Heart left ventricle (tissue), 16 donors: ENCODE results near the gene WNK2. TPM values are rescaled to one million over a fixed set of nuclear protein-coding genes. Genes with fewer than 3 reads are reported as not detected.
A peak's percentile ranks its signal among the peaks of the same experiment; 100 is the strongest.

Experiments used
- ATAC-seq, 4 donors: fragments of 200-7000 bp; cut with Tn5 transposase; one replicate each; pipeline ENCODE4 v1.9.1; 2020 to 2022; ENCODE audit warnings: moderate library complexity in 4 of 4, mild to moderate bottlenecking in 3 of 4, moderate number of reproducible peaks in 1 of 4
- DNase-seq, 5 donors: peaks; one replicate each; pipeline ENCODE4 v3.0.0-alpha.2; 2020
- H3K27ac ChIP-seq, 12 donors: fragments of 200-600 bp; sonication (generic) in 4 of 12; one replicate each; pipeline versions ENCODE4 v1.5.0 to v1.8.0; 2016 to 2022; ENCODE audit warnings: mild to moderate bottlenecking in 2 of 12
- H3K27me3 ChIP-seq, 9 donors: fragments of 200-600 bp; sonication (generic) in 2 of 9; one replicate each; pipeline versions ENCODE4 v1.5.1 to v1.8.0; 2016 to 2022; ENCODE audit warnings: mild to moderate bottlenecking in 3 of 9
- H3K36me3 ChIP-seq, 9 donors: fragments of 200-600 bp; sonication (generic) in 2 of 9; one replicate each; pipeline versions ENCODE4 v1.5.0 to v1.8.0; 2018 to 2022; ENCODE audit warnings: mild to moderate bottlenecking in 2 of 9
- H3K4me1 ChIP-seq, 12 donors: fragments of 200-600 bp; sonication (generic) in 4 of 12; one replicate each; pipeline versions ENCODE4 v1.5.0 to v1.8.0; 2016 to 2022; ENCODE audit warnings: mild to moderate bottlenecking in 3 of 12
- H3K4me3 ChIP-seq, 12 donors: fragments of 200-600 bp; sonication (generic) in 4 of 12; one replicate each; pipeline versions ENCODE4 v1.5.0 to v1.8.0; 2017 to 2022; ENCODE audit warnings: mild to moderate bottlenecking in 9 of 12, moderate library complexity in 4 of 12
- H3K9me3 ChIP-seq, 12 donors: fragments of 200-600 bp; sonication (generic) in 4 of 12; one replicate each; pipeline versions ENCODE4 v1.5.0 to v1.8.0; 2016 to 2022; ENCODE audit warnings: mild to moderate bottlenecking in 1 of 12
- POLR2A ChIP-seq, 2 donors: fragments of 450-650 bp; IDR thresholded peaks; one replicate each; pipeline ENCODE4 v1.6.1; 2017; ENCODE audit warnings: antibody characterized with exemption in 2 of 2, mild to moderate bottlenecking in 2 of 2, moderate library complexity in 2 of 2
- WGBS, 4 donors: extraction: QIAGEN DNeasy Blood & Tissue Kit in 2 of 4; methylation state at CpG; one replicate each; pipeline versions ENCODE4 v1.1.5 to v1.1.7; 2013 to 2018; 5-methylcytosine and 5-hydroxymethylcytosine counted together
- intact Hi-C, 10 donors: fragments of 100-400 bp; cut with DNase I; formaldehyde crosslinking; loops; one replicate each; pipeline versions ENCODE4 v1.11.1 to v1.14.2; 2022
- polyA plus RNA-seq, 2 donors: library from polyadenylated mRNA; stranded (reverse); fragments of 200-250 nt; gene quantifications; one replicate each; pipeline ENCODE4 v1.2.3, GENCODE V29; 2013
- total RNA-seq, 9 donors: library from RNA; depleted of rRNA in 2 of 9; stranded (reverse); fragments of >200 nt in 2 of 9; fragmentation: NEBNext Ultra II Directional in 3 of 9; extraction: Animal tissue kit (Norgen Biotek cat#: 25700) in 3 of 9; gene quantifications; one replicate each; pipeline versions ENCODE4 v1.1.0 to v1.2.4, GENCODE V29; 2016 to 2023
- TF ChIP-seq, protein P1 (sequence below), 12 donors: fragments of 200-600 bp; sonication (generic) in 4 of 12; IDR thresholded peaks; one replicate each; pipeline versions ENCODE4 v1.5.0 to v1.8.0; 2018 to 2022; ENCODE audit warnings: antibody characterized with exemption in 12 of 12, mild to moderate bottlenecking in 5 of 12
- donor health status: ischemic (EF 13 %, LVEDD 7.1; RV severe dilation, severe dysfunction).
- donor health status: healthy with polysubstance abuse.
- donor health status: DM: no; HTN: yes; CAD: no.
- donor health status: DM: no; HTN: no; CAD: no.
- donor health status: ischemic (EF 25% LVEDD 6.9; RV normal size, moderate dysfunction).
- donor health status: ischemic (EF 25% LVEDD 5.7; RV mildly dilated, moderate dysfunction).
- donor health status: healthy.
- donor health status: DM: yes; HTN: yes; CAD: no.
- donor health status: ischemic (EF 35%, LVEDD 5.7; RV mildly dilated, moderate dysfunction).
- donor health status: nonischemic (EF 11% LVEDD 7.7; RV severe dilation, severe dysfunction).
- donor health status: DM: yes; HTN: yes; CAD: no.
- donor health status: PGD.
- donor health status: ischemic (EF 29% LVEDD 5.4; RV normal size, mild dysfunction).
- donor health status: nonischemic (EF 23%, LVEDD 6.1; RV moderate dilation, normal function).

Gene WNK2
- total and polyA plus RNA-seq, 11 donors: 29.4 to 206 (median 112) TPM

DNA sequence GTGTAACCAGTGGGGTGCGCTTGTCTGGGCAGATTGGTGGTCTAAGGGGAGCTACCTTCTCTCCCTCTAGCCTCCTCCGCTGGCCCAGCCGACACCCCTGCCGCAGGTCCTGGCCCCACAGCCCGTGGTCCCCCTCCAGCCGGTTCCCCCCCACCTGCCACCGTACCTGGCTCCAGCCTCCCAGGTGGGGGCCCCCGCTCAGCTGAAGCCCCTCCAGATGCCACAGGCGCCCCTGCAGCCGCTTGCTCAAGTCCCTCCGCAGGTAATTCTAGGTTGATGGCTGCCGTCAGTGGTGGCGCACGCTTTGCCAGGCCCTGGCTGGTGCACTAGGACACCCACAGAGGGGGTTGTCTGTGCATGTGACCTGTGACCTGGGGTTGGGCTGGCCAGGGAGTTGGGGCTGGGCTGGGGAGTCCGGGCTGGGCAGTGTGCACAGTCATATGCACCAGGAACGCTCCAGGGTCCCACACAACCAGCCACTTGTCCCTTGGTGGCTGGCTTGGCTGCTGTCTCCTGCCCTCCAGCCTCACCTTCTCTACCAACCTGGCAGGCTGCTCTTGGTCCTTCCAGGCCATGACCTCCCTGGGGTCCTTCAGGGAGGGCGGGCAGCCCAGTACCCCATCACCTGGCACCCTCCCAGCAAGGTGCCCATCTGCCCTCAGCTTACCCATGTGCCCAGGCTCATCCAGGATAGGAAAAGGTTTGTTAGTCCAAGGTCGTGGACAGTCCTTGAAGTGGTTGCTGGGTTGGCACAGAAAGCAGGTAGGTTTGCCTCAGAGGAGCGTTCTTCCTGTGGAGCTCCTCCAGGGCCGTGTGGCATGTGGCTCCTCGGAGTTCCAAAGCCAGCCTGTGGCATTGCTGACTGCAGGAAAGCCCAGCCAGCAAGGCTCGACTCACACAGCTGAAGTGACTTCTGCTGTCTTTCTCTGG lies 73.2 kb downstream of the WNK2 start:
- intact Hi-C loops: no loop called here
- WGBS, 4 donors: 80 to 88% (median 85%) methylated on average over 11 to 22 of the region's 22 CpGs
- Histone ChIP-seq H3K36me3 (peaks cover 0 to 20% (median 0%) of the 10 kb centered on the region in 9 donors), H3K27ac (no peak overlapping the region), H3K4me3 (no peak overlapping the region), H3K4me1 (peaks cover 0 to 13% (median 2%) of the 10 kb centered on the region in 12 donors), H3K9me3 (no peaks in the 10 kb centered on the region), H3K27me3 (no peaks in the 10 kb centered on the region)
- ATAC-seq (no peak), DNase-seq (peak in 2 of 5 donors; percentile 15 to 58)
- TF ChIP-seq, protein P1, sequence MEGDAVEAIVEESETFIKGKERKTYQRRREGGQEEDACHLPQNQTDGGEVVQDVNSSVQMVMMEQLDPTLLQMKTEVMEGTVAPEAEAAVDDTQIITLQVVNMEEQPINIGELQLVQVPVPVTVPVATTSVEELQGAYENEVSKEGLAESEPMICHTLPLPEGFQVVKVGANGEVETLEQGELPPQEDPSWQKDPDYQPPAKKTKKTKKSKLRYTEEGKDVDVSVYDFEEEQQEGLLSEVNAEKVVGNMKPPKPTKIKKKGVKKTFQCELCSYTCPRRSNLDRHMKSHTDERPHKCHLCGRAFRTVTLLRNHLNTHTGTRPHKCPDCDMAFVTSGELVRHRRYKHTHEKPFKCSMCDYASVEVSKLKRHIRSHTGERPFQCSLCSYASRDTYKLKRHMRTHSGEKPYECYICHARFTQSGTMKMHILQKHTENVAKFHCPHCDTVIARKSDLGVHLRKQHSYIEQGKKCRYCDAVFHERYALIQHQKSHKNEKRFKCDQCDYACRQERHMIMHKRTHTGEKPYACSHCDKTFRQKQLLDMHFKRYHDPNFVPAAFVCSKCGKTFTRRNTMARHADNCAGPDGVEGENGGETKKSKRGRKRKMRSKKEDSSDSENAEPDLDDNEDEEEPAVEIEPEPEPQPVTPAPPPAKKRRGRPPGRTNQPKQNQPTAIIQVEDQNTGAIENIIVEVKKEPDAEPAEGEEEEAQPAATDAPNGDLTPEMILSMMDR (IDR thresholded peaks at IDR 0.05): no peak
- TF ChIP-seq POLR2A (IDR thresholded peaks at IDR 0.05): no peak

- intact Hi-C loops: no loop called here
- ATAC-seq (no peak), DNase-seq (no peak)
- WGBS, 4 donors: 58 to 65% (median 62%) methylated on average over 12 of the region's 12 CpGs
- TF ChIP-seq POLR2A (IDR thresholded peaks at IDR 0.05): no peak
- TF ChIP-seq, protein P1 (IDR thresholded peaks at IDR 0.05): no peak
- peaks cover 0 to 20% (median 0%) of the 10 kb centered on the region in 9 donors for H3K36me3 ChIP-seq
- no peaks in the 10 kb centered on the region for H3K9me3 ChIP-seq
- H3K4me1 ChIP-seq: peaks cover 0 to 13% (median 7%) of the 10 kb centered on the region in 12 donors
- H3K4me3 ChIP-seq: no peak overlapping the region
- no peak overlapping the region for H3K27ac ChIP-seq
- H3K27me3 ChIP-seq: no peaks in the 10 kb centered on the region
Observed at GRCh38 chr9:93257808-93258331, 73.9 kb downstream of the WNK2 start.

DNA sequence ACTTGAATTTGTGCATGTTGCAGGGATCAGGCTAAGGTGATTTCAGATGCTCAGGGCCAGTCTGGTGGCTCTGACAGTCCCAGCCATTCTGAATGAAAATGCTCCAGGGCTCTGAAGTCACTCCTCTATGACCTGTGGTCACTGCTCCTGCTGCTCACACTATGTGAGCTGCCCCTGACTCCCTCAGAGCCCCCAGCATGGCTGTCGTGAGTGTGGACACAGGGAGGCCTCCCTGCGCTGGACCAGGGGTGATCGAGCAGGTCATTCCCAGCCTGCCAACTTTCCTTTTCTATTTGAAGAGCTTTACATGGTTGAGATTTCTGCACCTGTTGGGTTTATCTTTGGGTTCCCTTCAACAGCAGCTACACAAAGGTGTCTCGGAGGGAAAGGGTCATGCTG lies 74.5 kb downstream of the WNK2 start:
- H3K36me3 ChIP-seq: peaks cover 0 to 16% (median 0%) of the 10 kb centered on the region in 9 donors
- no peak for DNase-seq
- intact Hi-C loops: no loop called here
- H3K4me1 ChIP-seq: peaks cover 0 to 15% (median 7%) of the 10 kb centered on the region in 12 donors
- no peaks in the 10 kb centered on the region for H3K9me3 ChIP-seq
- no peak for ATAC-seq
- H3K27ac ChIP-seq: no peak overlapping the region
- H3K4me3 ChIP-seq: no peak overlapping the region
- no peak for TF ChIP-seq POLR2A (IDR thresholded peaks at IDR 0.05)
- TF ChIP-seq, protein P1 (IDR thresholded peaks at IDR 0.05): no peak
- WGBS, 4 donors: 65 to 78% (median 72%) methylated on average over 2 to 4 of the region's 4 CpGs
- no peaks in the 10 kb centered on the region for H3K27me3 ChIP-seq

- TF ChIP-seq, protein P1 (IDR thresholded peaks at IDR 0.05): no peak
- TF ChIP-seq POLR2A (IDR thresholded peaks at IDR 0.05): no peak
- intact Hi-C loops: no loop called here
- 83 to 86% (median 85%) methylated on average over 31 to 33 of the region's 33 CpGs for WGBS, 4 donors
- Histone ChIP-seq H3K27ac (no peak overlapping the region), H3K36me3 (peaks cover 0 to 17% (median 0%) of the 10 kb centered on the region in 9 donors), H3K9me3 (no peaks in the 10 kb centered on the region), H3K27me3 (no peaks in the 10 kb centered on the region), H3K4me3 (no peak overlapping the region), H3K4me1 (peaks cover 0 to 15% (median 7%) of the 10 kb centered on the region in 12 donors)
- DNase-seq (peak in 1 of 5 donors; percentile 58), ATAC-seq (no peak)
Observed at GRCh38 chr9:93258818-93259489, 75.0 kb downstream of the WNK2 start.
